VCaP (cell line): ENCODE measurements around the gene KIR3DL3.
"Not testable (repeated sequence)": the region's sequence is repeated elsewhere in the genome, so short reads cannot be mapped to it uniquely, and the experiment has no call there.

Experiments used
- H3K27ac ChIP-seq: fragments of 450-650 bp; 2 replicates; pipeline ENCODE4 v1.5.1; 2017

Gene KIR3DL3

DNA sequence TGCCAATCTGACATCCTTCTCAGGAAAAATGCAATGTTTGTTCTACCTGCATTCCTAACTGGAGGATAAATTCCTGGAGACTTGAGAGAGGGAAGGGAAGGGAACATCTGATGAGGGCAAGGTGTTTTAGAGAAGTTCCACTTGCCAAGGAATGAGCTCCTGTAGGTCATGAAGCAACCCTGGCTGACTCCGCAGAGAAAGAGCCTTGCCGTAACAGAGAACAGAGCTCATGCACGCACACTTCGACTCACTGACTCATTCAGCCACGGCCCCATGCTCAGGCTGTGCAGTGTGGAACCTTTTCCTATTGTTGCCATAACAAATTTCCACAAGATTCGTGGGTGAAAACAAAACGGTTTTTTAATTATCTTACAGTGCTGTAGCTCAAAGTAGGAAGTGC lies 54.7 kb downstream of the KIR3DL3 start:
- not testable (repeated sequence) for H3K27ac ChIP-seq

GRCh38 chr19:54782916-54783315 lies 58.7 kb downstream of the KIR3DL3 start:
- H3K27ac ChIP-seq: not testable (repeated sequence)
